CD4-positive, alpha-beta T cell (primary cell): ENCODE measurements around the gene MAN2A1. TPM values are rescaled to one million over a fixed set of nuclear protein-coding genes. Genes with fewer than 3 reads are reported as not detected.

Experiments
- ATAC-seq: fragments of 200-7000 bp; cut with Tn5 transposase; one replicate; pipeline ENCODE4 v1.10.0; 2022; ENCODE audit warnings: mild to moderate bottlenecking; ENCODE audit not compliant: poor library complexity
- CTCF ChIA-PET: fragments of 350-600 bp; sonication (Branson Sonifier 250); formaldehyde crosslinking; loops from one replicate; lab custom pipeline; 2021; ENCODE audit warnings: antibody characterized with exemption, inconsistent platforms; lab: Charles Lee
- POLR2A ChIA-PET: fragments of 350-600 bp; sonication (Branson Sonifier 250); formaldehyde crosslinking; loops from one replicate; lab custom pipeline; 2021; ENCODE audit warnings: antibody characterized with exemption, inconsistent platforms; lab: Charles Lee
- DNase-seq, 14 experiments: peaks; one replicate each; pipeline ENCODE4 v3.0.0-alpha.2; 2013 to 2020; ENCODE audit warnings: mixed read lengths in 2 of 14
- H3K27ac ChIP-seq, 2 donors: one replicate each; pipeline versions ENCODE4 v1.5.1 to v1.7.0; 2013; ENCODE audit warnings: low read length in 2 of 2, low read depth in 1 of 2, mild to moderate bottlenecking in 1 of 2
- H3K27me3 ChIP-seq, 2 experiments: 1 replicate in 1 of 2; 2 replicates in 1 of 2; pipeline versions ENCODE4 v1.6.1 to v1.7.0; 2013; ENCODE audit warnings: low read length in 2 of 2, control low read depth in 1 of 2, mild to moderate bottlenecking in 1 of 2, moderate library complexity in 1 of 2; ENCODE audit not compliant: insufficient read depth in 2 of 2, control insufficient read depth in 1 of 2
- H3K36me3 ChIP-seq: one replicate; pipeline ENCODE4 v1.6.1; 2013; ENCODE audit warnings: low read length, control low read depth; ENCODE audit not compliant: insufficient read depth
- H3K4me1 ChIP-seq: one replicate; pipeline ENCODE4 v1.6.1; 2013; ENCODE audit warnings: low read length, control low read depth; ENCODE audit not compliant: insufficient read depth
- H3K4me3 ChIP-seq: one replicate; pipeline ENCODE4 v1.5.1; 2013; ENCODE audit warnings: mild to moderate bottlenecking, low read length, moderate library complexity
- H3K9me3 ChIP-seq, 2 experiments: 1 replicate in 1 of 2; 2 replicates in 1 of 2; pipeline versions ENCODE4 v1.6.1 to v1.7.0; 2013; ENCODE audit warnings: low read length in 2 of 2, mild to moderate bottlenecking in 2 of 2, control low read depth in 1 of 2, moderate library complexity in 1 of 2; ENCODE audit not compliant: control insufficient read depth in 1 of 2, insufficient read depth in 1 of 2
- H3K27ac Mint-ChIP-seq: one replicate; pipeline ENCODE4 v1.8.0; 2020; ENCODE audit warnings: mixed read lengths
- H3K27me3 Mint-ChIP-seq: one replicate; pipeline ENCODE4 v1.8.0; 2021; ENCODE audit warnings: mixed read lengths
- H3K36me3 Mint-ChIP-seq: one replicate; pipeline ENCODE4 v1.8.0; 2021; ENCODE audit warnings: low read depth, mixed read lengths
- H3K4me1 Mint-ChIP-seq: one replicate; pipeline ENCODE4 v1.8.0; 2021; ENCODE audit warnings: low read depth, mixed read lengths
- H3K4me3 Mint-ChIP-seq: one replicate; pipeline ENCODE4 v1.8.0; 2020; ENCODE audit warnings: mild to moderate bottlenecking, mixed read lengths
- H3K9me3 Mint-ChIP-seq: one replicate; pipeline ENCODE4 v1.8.0; 2020; ENCODE audit warnings: mixed read lengths
- CTCF ChIP-seq: fragments of 200-600 bp; IDR thresholded peaks from one replicate; pipeline ENCODE4 v1.8.0; 2022; ENCODE audit warnings: antibody characterized with exemption, mild to moderate bottlenecking
- intact Hi-C, 2 experiments: fragments of 100-400 bp; cut with DNase I in 1 of 2; cut with micrococcal nuclease in 1 of 2; formaldehyde crosslinking; loops; one replicate each; pipeline versions ENCODE4 v1.15.1 to v1.9.0; 2023 to 2025; cut with DNase I, micrococcal nuclease
- total RNA-seq, 174 experiments: library from RNA in 2 of 174; stranded (reverse) in 2 of 174; gene quantifications; one replicate each; pipeline ENCODE4 v1.2.3 and lab custom pipeline; 2021 to 2026

MAN2A1 gene
- total RNA-seq, 2 experiments from 2014 or later, result 50.6 to 52.7 TPM

- Histone ChIP-seq H3K9me3 (peaks cover 0 to 5% of the 10 kb centered on the region in 2 experiments), H3K4me1 (no peaks in the 10 kb centered on the region), H3K27me3 (no peaks in the 10 kb centered on the region), H3K27ac (no peak overlapping the region), H3K4me3 (no peak overlapping the region), H3K36me3 (no peaks in the 10 kb centered on the region)
- no peak for ATAC-seq
- Mint-ChIP-seq H3K4me1 (peaks cover 44% of the 10 kb centered on the region), H3K27ac (no peak overlapping the region), H3K9me3 (no peaks in the 10 kb centered on the region), H3K36me3 (peaks cover 4% of the 10 kb centered on the region), H3K4me3 (no peak overlapping the region), H3K27me3 (no peaks in the 10 kb centered on the region)
- no peak for DNase-seq
- no peak for TF ChIP-seq CTCF
- ChIA-PET CTCF (no interaction called here), POLR2A (interaction anchor here (1.0 to 1.4 kb wide), 3 partner anchors 21 to 139 kb away, joined by 3 to 5 read pairs (median 3); no protein-coding TSS in a partner anchor)
- intact Hi-C loops, result no loop called here
Observed at GRCh38 chr5:109914906-109915305, 225.2 kb downstream of the MAN2A1 start.

GRCh38 chr5:109916481-109917153 lies 226.9 kb downstream of the MAN2A1 start:
- DNase-seq (no peak), ATAC-seq (no peak)
- Mint-ChIP-seq H3K36me3 (peaks cover 4% of the 10 kb centered on the region), H3K27ac (no peak overlapping the region), H3K4me3 (no peak overlapping the region), H3K9me3 (no peaks in the 10 kb centered on the region), H3K27me3 (no peaks in the 10 kb centered on the region), H3K4me1 (peaks cover 61% of the 10 kb centered on the region)
- Histone ChIP-seq H3K27ac (no peak overlapping the region), H3K4me3 (no peak overlapping the region), H3K9me3 (peaks cover 0 to 5% of the 10 kb centered on the region in 2 experiments), H3K27me3 (no peaks in the 10 kb centered on the region), H3K36me3 (no peaks in the 10 kb centered on the region), H3K4me1 (peaks cover 12% of the 10 kb centered on the region)
- ChIA-PET POLR2A (no interaction called here), CTCF (no interaction called here)
- intact Hi-C loops, result no loop called here
- no peak for TF ChIP-seq CTCF
